Measurements from ENCODE around the gene ATR. TPM values are rescaled to one million over a fixed set of nuclear protein-coding genes. Genes with fewer than 3 reads are reported as not detected.

Gene ATR
- polyA plus RNA-seq (2011; rRNA removed) (6.0 and 13.2 TPM in 2 replicates), polyA minus RNA-seq (2011; rRNA and poly(A)+ RNA removed) (12.7 and 14.5 TPM in 2 replicates)

DNA sequence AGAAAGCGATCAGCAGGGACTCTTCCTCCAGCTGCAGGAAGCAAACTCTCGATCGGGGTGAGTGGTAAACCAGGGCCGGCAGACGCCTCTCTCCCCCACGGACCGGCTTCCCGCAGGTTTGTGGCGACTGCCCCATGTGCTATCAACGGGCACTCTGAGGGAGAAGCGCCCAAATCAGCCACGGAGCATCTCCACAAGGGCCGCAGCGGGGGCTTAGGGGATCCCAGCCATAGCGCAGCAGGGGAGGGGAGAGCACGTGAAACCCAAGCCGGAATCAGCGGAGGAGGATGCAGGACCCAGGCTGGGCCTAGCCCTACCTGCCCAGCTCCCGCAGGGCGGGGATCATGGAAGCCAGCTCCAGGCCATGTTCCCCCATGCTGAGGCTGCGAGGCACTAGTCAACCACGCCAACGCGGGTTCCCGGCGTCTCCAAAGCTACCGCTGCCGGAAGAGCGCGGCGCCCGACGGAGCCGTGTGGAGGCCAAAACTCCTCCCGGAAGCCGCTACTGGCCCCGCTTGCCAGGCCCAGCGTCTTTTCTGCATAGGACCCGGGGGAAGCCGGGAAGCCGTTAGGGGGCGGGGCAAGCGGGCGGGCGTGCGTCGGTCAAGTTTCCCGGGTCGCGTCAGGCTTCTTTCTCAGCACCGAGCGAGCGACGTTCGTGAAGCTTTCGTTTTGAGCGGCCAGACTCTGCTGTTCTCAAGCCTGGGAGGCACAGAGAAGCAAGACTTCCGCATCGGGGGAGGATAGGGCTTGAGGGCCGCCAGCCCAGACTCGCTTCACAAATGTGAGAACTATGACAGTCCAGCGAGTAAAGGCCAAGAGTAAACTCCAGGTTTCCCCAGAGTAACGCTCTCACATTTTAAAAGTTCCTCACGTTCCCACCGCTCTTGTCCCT lies at the start of gene ATR:
ATR (minus strand) TSS at position 405 of the 895 bp plus-strand sequence; CDS start at position 376, 29 bp downstream.
- POLR2A ChIA-PET: interaction anchor here (0.5 to 0.6 kb wide), 2 partner anchors 116 to 422 kb away, joined by 4 to 16 read pairs; no protein-coding TSS in a partner anchor

DNA sequence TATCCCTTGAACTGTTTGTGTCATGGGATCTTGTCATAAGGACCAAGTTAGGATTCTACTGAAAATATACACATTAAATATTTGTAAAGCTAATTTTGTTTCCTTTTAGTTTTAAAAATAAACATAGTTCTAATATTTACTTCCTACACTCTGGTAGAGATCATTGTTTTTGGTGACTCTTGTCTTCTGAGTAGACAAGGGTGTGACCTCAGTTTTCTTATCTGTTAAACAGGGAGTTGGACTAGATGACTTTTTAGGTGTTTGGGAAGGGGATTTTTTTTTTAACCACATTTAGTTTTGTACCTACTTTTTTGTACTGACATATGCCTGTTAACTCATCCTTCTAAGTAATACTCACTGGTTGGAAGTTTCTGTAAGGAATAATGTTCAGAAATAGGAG lies 48.4 kb upstream of the ATR start:
- H3K36me3 ChIP-seq (ENCODE audit: control insufficient read depth, insufficient read depth, low read length): no peaks in the 10 kb centered on the region
- no peak overlapping the region for H3K4me3 ChIP-seq (ENCODE audit: low read depth, low read length)
- no peak for DNase-seq (ENCODE audit: low read depth)
- H3K27me3 ChIP-seq (ENCODE audit: control insufficient read depth, insufficient read depth, low read length): peaks cover 6% of the 10 kb centered on the region; the same call in 1 of the 2 replicates
- ChIA-PET POLR2A (no interaction called here), CTCF (no interaction called here)
- TF ChIP-seq, protein P1, sequence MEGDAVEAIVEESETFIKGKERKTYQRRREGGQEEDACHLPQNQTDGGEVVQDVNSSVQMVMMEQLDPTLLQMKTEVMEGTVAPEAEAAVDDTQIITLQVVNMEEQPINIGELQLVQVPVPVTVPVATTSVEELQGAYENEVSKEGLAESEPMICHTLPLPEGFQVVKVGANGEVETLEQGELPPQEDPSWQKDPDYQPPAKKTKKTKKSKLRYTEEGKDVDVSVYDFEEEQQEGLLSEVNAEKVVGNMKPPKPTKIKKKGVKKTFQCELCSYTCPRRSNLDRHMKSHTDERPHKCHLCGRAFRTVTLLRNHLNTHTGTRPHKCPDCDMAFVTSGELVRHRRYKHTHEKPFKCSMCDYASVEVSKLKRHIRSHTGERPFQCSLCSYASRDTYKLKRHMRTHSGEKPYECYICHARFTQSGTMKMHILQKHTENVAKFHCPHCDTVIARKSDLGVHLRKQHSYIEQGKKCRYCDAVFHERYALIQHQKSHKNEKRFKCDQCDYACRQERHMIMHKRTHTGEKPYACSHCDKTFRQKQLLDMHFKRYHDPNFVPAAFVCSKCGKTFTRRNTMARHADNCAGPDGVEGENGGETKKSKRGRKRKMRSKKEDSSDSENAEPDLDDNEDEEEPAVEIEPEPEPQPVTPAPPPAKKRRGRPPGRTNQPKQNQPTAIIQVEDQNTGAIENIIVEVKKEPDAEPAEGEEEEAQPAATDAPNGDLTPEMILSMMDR (IDR thresholded peaks at IDR 0.05; ENCODE audit: insufficient read depth, low read depth, low read length): no peak

More for the DNA sequence above, at the start of gene ATR:
- Histone ChIP-seq H3K4me3 (ENCODE audit: low read depth, low read length) (peak within 1 kb of the TSS; percentile 88), H3K36me3 (ENCODE audit: control insufficient read depth, insufficient read depth, low read length) (no peaks in the 10 kb centered on the region), H3K27me3 (ENCODE audit: control insufficient read depth, insufficient read depth, low read length) (no peaks in the 10 kb centered on the region; the same call in 1 of the 2 replicates)
- peak; percentile 81 for DNase-seq (ENCODE audit: low read depth)
- TF ChIP-seq, protein P1 (IDR thresholded peaks at IDR 0.05; ENCODE audit: insufficient read depth, low read depth, low read length): no peak
- CTCF ChIA-PET: interaction anchor here (0.6 to 1.4 kb wide), 4 partner anchors 12 to 451 kb away, joined by 3 to 4 read pairs (median 3); no protein-coding TSS in a partner anchor

- Histone ChIP-seq H3K36me3 (ENCODE audit: control insufficient read depth, insufficient read depth, low read length) (no peaks in the 10 kb centered on the region), H3K27me3 (ENCODE audit: control insufficient read depth, insufficient read depth, low read length) (peaks cover 6% of the 10 kb centered on the region; the same call in 1 of the 2 replicates), H3K4me3 (ENCODE audit: low read depth, low read length) (no peak overlapping the region)
- CTCF ChIA-PET: interaction anchor here (1.7 kb wide), 1 partner anchor 9 kb away, joined by 8 read pairs; no protein-coding TSS in a partner anchor
- DNase-seq (ENCODE audit: low read depth): no peak
- TF ChIP-seq, protein P1 (IDR thresholded peaks at IDR 0.05; ENCODE audit: insufficient read depth, low read depth, low read length): no peak
- POLR2A ChIA-PET: no interaction called here
Measured at GRCh38 chr3:142625153-142625440, 46.6 kb upstream of the ATR start.

DNA sequence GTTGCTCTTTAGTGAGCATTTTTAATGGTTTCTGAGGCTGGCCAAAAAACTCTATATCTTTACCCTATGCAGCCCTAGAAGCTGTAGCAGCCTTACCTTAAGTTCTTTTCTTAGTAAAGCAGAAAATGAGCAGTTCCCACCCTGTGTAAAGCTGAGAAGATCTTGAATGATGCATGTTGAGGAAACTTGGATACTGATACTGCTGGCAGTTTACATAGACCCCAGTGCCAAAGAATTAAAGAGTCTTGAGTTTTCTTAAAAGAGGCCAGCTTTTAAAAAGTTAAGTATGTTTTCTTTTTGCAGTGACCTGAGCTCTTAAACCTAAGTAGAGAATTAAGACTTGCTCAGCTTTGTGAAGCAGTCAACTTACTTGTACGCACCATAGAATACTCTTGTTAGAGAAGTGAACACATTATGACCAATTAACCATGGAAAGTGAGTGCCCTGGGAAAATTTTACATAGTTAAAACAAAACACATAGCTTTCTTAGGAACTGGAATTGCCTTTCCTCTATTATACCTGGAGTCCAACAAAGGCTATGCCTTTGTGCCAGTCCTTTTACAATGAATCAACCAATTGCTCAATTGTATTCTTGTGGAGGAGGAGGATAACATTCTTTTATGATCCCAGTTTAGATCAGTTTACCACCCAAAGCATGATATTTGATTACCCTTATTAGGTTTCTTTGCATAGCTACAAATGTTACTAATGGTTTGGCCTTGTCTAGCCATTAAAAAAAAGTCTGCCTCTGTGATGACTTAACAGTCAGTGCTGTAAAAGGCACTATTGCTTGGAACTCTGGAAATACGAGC lies 46.0 kb upstream of the ATR start:
- ChIA-PET CTCF (interaction anchor here (1.7 kb wide), 1 partner anchor 8 kb away, joined by 8 read pairs; no protein-coding TSS in a partner anchor), POLR2A (no interaction called here)
- no peak overlapping the region for H3K4me3 ChIP-seq (ENCODE audit: low read depth, low read length)
- TF ChIP-seq, protein P1 (IDR thresholded peaks at IDR 0.05; ENCODE audit: insufficient read depth, low read depth, low read length): no peak
- no peaks in the 10 kb centered on the region for H3K36me3 ChIP-seq (ENCODE audit: control insufficient read depth, insufficient read depth, low read length)
- DNase-seq (ENCODE audit: low read depth): no peak
- H3K27me3 ChIP-seq (ENCODE audit: control insufficient read depth, insufficient read depth, low read length): peaks cover 6% of the 10 kb centered on the region; the same call in 1 of the 2 replicates

All from BJ (cell line).